Measurements from ENCODE around the gene SLC26A3. TPM values are rescaled to one million over a fixed set of nuclear protein-coding genes. Genes with fewer than 3 reads are reported as not detected.

The SLC26A3 gene
- total RNA-seq, 4 donors from 2014 or later, result 4.5 to 13.1 (median 10.4) TPM

DNA sequence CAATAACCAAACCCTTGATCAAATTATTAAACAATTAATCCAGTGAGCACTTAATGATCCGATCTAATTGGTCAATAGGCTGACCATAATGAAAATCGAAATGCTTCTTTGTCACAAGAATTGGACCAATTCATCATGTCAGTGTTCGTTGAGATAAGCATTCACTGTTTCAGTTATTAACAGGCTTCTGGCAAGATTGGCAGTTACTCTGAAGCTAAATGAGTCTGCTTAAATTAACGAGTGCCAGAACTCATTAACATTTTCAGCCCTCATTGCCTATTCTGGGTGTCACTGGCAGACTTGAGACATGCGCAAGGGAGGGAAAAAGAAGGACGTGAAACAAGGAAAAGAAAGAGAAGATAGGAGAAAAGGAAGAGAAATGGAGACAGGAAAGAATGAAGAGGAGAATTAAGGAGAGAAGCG, 30.7 kb upstream of the SLC26A3 start:
- H3K4me3 ChIP-seq, result no peak overlapping the region
- no peak overlapping the region for H3K27ac ChIP-seq (replicated peaks in 1 of 4)
- H3K9me3 ChIP-seq, result no peaks in the 10 kb centered on the region
- 80% methylated on average over 7 of the region's 7 CpGs for WGBS
- intact Hi-C loops (cut with DNase I), result no loop called here
- TF ChIP-seq, protein P1, sequence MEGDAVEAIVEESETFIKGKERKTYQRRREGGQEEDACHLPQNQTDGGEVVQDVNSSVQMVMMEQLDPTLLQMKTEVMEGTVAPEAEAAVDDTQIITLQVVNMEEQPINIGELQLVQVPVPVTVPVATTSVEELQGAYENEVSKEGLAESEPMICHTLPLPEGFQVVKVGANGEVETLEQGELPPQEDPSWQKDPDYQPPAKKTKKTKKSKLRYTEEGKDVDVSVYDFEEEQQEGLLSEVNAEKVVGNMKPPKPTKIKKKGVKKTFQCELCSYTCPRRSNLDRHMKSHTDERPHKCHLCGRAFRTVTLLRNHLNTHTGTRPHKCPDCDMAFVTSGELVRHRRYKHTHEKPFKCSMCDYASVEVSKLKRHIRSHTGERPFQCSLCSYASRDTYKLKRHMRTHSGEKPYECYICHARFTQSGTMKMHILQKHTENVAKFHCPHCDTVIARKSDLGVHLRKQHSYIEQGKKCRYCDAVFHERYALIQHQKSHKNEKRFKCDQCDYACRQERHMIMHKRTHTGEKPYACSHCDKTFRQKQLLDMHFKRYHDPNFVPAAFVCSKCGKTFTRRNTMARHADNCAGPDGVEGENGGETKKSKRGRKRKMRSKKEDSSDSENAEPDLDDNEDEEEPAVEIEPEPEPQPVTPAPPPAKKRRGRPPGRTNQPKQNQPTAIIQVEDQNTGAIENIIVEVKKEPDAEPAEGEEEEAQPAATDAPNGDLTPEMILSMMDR (IDR thresholded peaks at IDR 0.05), result no peak
- TF ChIP-seq POLR2A (IDR thresholded peaks at IDR 0.05; ENCODE audit: low read depth) (no peak), POLR2AphosphoS5 (IDR thresholded peaks at IDR 0.05) (no peak), EP300 (IDR thresholded peaks at IDR 0.05) (no peak)
- DNase-seq (ENCODE audit: extremely low spot score), result no peak
- no peaks in the 10 kb centered on the region for H3K27me3 ChIP-seq
- H3K36me3 ChIP-seq, result no peaks in the 10 kb centered on the region
- H3K4me1 ChIP-seq, result no peaks in the 10 kb centered on the region

DNA sequence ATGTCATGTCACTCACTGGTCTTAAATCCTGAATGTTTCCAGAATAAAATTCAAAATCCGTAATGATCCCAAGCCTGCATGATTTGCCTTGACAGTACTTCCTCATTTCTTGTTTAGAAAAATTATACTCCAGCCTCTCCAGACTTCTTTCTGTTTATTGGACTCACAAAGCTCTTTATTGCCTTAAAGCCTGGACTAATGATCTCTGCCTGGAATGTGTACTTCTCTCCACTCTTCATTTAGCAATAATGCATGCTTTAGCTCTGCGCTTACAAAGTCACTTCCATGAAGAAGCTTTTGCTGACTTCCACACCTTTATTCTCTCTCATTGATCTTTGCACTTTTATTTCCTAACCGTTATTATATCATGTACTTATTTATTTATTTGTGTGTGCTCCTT, 27.4 kb upstream of the SLC26A3 start:
- no peak for DNase-seq (ENCODE audit: extremely low spot score)
- Histone ChIP-seq H3K27me3 (no peaks in the 10 kb centered on the region), H3K4me3 (no peak overlapping the region), H3K4me1 (no peaks in the 10 kb centered on the region), H3K36me3 (no peaks in the 10 kb centered on the region), H3K27ac (replicated peaks in 1 of 4) (no peak overlapping the region), H3K9me3 (no peaks in the 10 kb centered on the region)
- TF ChIP-seq, protein P1 (IDR thresholded peaks at IDR 0.05), result no peak
- no peak for TF ChIP-seq POLR2AphosphoS5 (IDR thresholded peaks at IDR 0.05)
- TF ChIP-seq POLR2A (IDR thresholded peaks at IDR 0.05; ENCODE audit: low read depth), result no peak
- TF ChIP-seq EP300 (IDR thresholded peaks at IDR 0.05), result no peak
- WGBS, result 89% methylated on average over 3 of the region's 3 CpGs
- intact Hi-C loops (cut with DNase I), result no loop called here

DNA sequence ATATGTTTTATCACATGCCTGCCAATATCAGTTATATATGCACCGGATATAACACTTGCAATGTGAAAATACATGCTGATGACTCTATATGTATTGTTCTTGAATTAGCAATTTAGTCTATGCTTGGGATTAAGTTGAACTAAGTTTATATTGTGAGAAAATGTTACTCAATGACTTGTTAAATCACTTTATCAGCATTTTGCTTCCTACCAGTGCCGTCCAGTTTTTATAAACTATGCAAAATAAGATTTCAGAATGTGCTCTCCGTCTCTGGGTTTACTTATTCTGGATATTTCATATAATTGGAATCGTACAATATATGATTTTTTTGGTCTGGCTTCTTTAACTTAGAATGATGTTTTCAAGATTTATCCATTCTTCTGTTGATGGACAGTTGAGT, 25.5 kb upstream of the SLC26A3 start:
- Histone ChIP-seq H3K9me3 (no peaks in the 10 kb centered on the region), H3K4me3 (no peak overlapping the region), H3K36me3 (no peaks in the 10 kb centered on the region), H3K4me1 (no peaks in the 10 kb centered on the region), H3K27me3 (no peaks in the 10 kb centered on the region), H3K27ac (replicated peaks in 1 of 4) (no peak overlapping the region)
- DNase-seq (ENCODE audit: extremely low spot score), result no peak
- intact Hi-C loops (cut with DNase I), result no loop called here
- no peak for TF ChIP-seq EP300 (IDR thresholded peaks at IDR 0.05)
- TF ChIP-seq POLR2A (IDR thresholded peaks at IDR 0.05; ENCODE audit: low read depth), result no peak
- TF ChIP-seq, protein P1 (IDR thresholded peaks at IDR 0.05), result no peak
- no peak for TF ChIP-seq POLR2AphosphoS5 (IDR thresholded peaks at IDR 0.05)
- 80% methylated on average over 4 of the region's 4 CpGs for WGBS

DNA sequence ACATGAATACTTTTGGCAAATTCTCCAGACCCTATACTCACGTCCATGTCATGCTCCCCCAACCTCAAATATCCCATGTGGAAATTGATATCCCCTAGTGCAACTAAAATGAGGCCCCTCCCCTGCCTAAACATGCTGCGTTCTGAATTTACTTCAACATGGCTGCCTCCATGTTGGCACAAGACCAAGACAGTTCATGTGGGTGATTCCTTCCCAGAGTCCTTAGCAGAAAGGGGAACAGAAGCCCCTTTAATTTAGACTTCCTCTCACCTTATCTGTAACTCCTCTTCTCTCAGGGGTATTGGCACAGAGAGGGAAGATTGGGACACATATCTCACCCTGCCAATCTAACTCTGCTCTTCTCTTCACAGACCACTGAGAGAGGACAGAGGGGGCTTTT, 24.5 kb upstream of the SLC26A3 start:
- intact Hi-C loops (cut with DNase I), result no loop called here
- Histone ChIP-seq H3K27ac (replicated peaks in 1 of 4) (no peak overlapping the region), H3K9me3 (no peaks in the 10 kb centered on the region), H3K36me3 (no peaks in the 10 kb centered on the region), H3K4me1 (no peaks in the 10 kb centered on the region), H3K4me3 (no peak overlapping the region), H3K27me3 (no peaks in the 10 kb centered on the region)
- no peak for DNase-seq (ENCODE audit: extremely low spot score)
- no peak for TF ChIP-seq POLR2A (IDR thresholded peaks at IDR 0.05; ENCODE audit: low read depth)
- TF ChIP-seq, protein P1 (IDR thresholded peaks at IDR 0.05), result no peak
- no peak for TF ChIP-seq EP300 (IDR thresholded peaks at IDR 0.05)
- no peak for TF ChIP-seq POLR2AphosphoS5 (IDR thresholded peaks at IDR 0.05)
- 92% methylated on average over 2 of the region's 2 CpGs for WGBS

DNA sequence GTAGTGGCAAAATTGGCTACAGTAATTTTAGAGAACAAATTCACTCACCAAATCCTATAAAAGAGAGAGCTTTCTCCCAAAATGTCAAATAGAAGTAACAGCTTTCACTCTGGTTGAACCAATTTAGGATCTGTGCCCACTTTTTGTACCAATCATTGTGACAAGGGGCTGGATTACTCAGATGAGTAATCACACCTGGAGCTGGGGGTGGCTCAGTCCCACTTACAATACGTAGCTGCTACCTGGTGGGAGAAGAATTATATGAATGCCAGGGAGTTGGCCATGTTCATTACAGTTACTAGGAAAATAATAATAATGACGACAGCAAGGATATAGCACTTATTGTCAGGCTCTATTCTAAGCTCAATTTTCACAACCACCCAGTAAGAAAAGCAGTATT, 23.4 kb upstream of the SLC26A3 start:
- H3K27me3 ChIP-seq, result no peaks in the 10 kb centered on the region
- no peaks in the 10 kb centered on the region for H3K4me1 ChIP-seq
- no peaks in the 10 kb centered on the region for H3K9me3 ChIP-seq
- TF ChIP-seq EP300 (IDR thresholded peaks at IDR 0.05) (no peak), POLR2A (IDR thresholded peaks at IDR 0.05; ENCODE audit: low read depth) (no peak), POLR2AphosphoS5 (IDR thresholded peaks at IDR 0.05) (no peak)
- TF ChIP-seq, protein P1 (IDR thresholded peaks at IDR 0.05), result no peak
- intact Hi-C loops (cut with DNase I), result no loop called here
- no peaks in the 10 kb centered on the region for H3K36me3 ChIP-seq
- 87% methylated on average over 2 of the region's 2 CpGs for WGBS
- no peak overlapping the region for H3K27ac ChIP-seq (replicated peaks in 1 of 4)
- H3K4me3 ChIP-seq, result no peak overlapping the region
- DNase-seq (ENCODE audit: extremely low spot score), result no peak
